Panc1 (cell line): ENCODE results near the gene JPH4.

Experiments used
- CTCF ChIP-seq: fragments of 450-650 bp; IDR thresholded peaks from 2 replicates; pipeline ENCODE4 v1.5.1; 2017; ENCODE audit warnings: mild to moderate bottlenecking
- POLR2AphosphoS5 ChIP-seq: IDR thresholded peaks from 2 replicates; pipeline ENCODE4 v1.6.1; 2012; ENCODE audit warnings: mild to moderate bottlenecking, low read depth, low read length, moderate library complexity
- REST ChIP-seq, 2 experiments: IDR thresholded peaks; 2 replicates each; pipeline ENCODE4 v1.6.1; 2011 to 2012; ENCODE audit warnings: low read depth in 2 of 2, control low read depth in 1 of 2, low read length in 1 of 2, mild to moderate bottlenecking in 1 of 2, moderate library complexity in 1 of 2; ENCODE audit not compliant: insufficient read depth in 1 of 2
- SIN3A ChIP-seq: IDR thresholded peaks from 2 replicates; pipeline ENCODE4 v1.6.1; 2012; ENCODE audit warnings: low read depth, mild to moderate bottlenecking, low read length, moderate library complexity, borderline replicate concordance; ENCODE audit not compliant: insufficient read depth

- peak; percentile 79 for TF ChIP-seq CTCF
- TF ChIP-seq REST (IDR thresholded peaks at IDR 0.05; ENCODE audit: insufficient read depth in 1 of 2, low read depth in 2 of 2, low read length in 1 of 2): no peak
- TF ChIP-seq POLR2AphosphoS5: no peak
- TF ChIP-seq SIN3A: no peak
Measured at GRCh38 chr14:23588884-23589598, 10.5 kb upstream of the JPH4 start.
